Esophagus muscularis mucosa (tissue), 4 donors: Measurements from ENCODE around the gene RBM15B.

Experiments used
- EP300 ChIP-seq: sonication (generic); formaldehyde crosslinking; IDR thresholded peaks from one replicate; pipeline ENCODE4 v1.6.1; 2017; ENCODE audit warnings: antibody characterized with exemption
- POLR2A ChIP-seq: fragments of 450-650 bp; IDR thresholded peaks from one replicate; pipeline ENCODE4 v1.6.1; 2017; ENCODE audit warnings: antibody characterized with exemption, moderate library complexity, mild to moderate bottlenecking, low read depth
- POLR2AphosphoS5 ChIP-seq, 2 donors: sonication (generic); formaldehyde crosslinking; IDR thresholded peaks; one replicate each; pipeline ENCODE4 v1.6.1; 2017; ENCODE audit warnings: antibody characterized with exemption in 2 of 2
- TF ChIP-seq, protein P1 (sequence below), 3 experiments: fragments of 200-600 bp in 2 of 3; fragments of 450-650 bp in 1 of 3; sonication (generic) in 2 of 3; IDR thresholded peaks; one replicate each; pipeline ENCODE4 v1.5.1; 2017 to 2019; ENCODE audit warnings: antibody characterized with exemption in 3 of 3, mild to moderate bottlenecking in 2 of 3, moderate library complexity in 1 of 3

DNA sequence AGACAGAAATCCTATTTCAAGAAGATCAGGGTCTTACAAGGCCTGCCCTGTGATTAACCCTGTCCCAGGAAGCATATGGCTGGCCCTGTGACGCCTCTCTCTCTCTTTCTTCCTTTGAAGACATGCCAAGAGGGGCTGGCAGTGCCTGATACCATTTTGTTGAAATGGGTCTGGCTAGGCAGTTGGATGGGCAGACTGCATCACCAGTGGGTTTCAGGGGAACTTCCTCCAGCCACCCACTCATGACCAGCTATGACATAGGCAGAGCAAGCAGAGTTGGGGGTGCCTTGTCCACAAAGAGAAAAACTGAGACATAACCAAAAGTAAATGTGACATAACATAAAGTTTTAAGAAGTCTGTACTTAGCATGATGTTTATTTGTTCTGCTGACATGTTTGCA, 37.4 kb upstream of the RBM15B start:
- TF ChIP-seq POLR2AphosphoS5 (IDR thresholded peaks at IDR 0.05) (no peak), POLR2A (no peak), EP300 (no peak)
- TF ChIP-seq, protein P1, sequence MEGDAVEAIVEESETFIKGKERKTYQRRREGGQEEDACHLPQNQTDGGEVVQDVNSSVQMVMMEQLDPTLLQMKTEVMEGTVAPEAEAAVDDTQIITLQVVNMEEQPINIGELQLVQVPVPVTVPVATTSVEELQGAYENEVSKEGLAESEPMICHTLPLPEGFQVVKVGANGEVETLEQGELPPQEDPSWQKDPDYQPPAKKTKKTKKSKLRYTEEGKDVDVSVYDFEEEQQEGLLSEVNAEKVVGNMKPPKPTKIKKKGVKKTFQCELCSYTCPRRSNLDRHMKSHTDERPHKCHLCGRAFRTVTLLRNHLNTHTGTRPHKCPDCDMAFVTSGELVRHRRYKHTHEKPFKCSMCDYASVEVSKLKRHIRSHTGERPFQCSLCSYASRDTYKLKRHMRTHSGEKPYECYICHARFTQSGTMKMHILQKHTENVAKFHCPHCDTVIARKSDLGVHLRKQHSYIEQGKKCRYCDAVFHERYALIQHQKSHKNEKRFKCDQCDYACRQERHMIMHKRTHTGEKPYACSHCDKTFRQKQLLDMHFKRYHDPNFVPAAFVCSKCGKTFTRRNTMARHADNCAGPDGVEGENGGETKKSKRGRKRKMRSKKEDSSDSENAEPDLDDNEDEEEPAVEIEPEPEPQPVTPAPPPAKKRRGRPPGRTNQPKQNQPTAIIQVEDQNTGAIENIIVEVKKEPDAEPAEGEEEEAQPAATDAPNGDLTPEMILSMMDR (IDR thresholded peaks at IDR 0.05) = no peak
